ENCODE measurements around the gene FASTKD1. TPM values are rescaled to one million over a fixed set of nuclear protein-coding genes. Genes with fewer than 3 reads are reported as not detected.

Gene FASTKD1
- total and polyA plus RNA-seq, 2 donors (not counting 1 experiment from before 2014, with no cell fraction given), result 8.5 to 31.0 TPM

DNA sequence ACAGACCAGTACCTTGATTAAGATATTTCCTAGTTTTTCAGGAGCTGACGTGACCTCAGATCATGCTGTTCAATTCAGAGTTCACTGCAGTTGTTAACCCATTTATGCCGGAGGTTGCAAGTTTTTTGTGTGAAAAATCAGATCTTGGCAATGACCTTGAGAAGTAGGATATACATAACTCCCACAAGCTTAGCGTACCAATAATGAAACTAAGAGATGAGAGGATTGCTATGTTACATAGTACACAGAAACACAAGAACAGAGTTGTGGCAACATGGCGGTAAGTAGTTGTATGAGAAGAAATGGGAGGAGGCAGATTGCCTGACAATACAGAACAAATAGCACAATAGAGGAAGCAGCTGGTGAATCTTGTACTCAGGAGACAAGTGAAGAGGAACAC, 49.6 kb upstream of the FASTKD1 start:
- peaks cover 16% of the 10 kb centered on the region for H3K79me2 ChIP-seq (ENCODE audit: control insufficient read depth, insufficient read depth, low read length)
- ChIA-PET CTCF (interaction anchor here (1.3 kb wide), 1 partner anchor 17 kb away, joined by 3 read pairs; no protein-coding TSS in a partner anchor), POLR2A (no interaction called here)
- TF ChIP-seq EZH2 (IDR thresholded peaks at IDR 0.05; ENCODE audit: borderline replicate concordance, insufficient read depth, low read depth, low read length, poor library complexity, severe bottlenecking), result no peak
- TF ChIP-seq, protein P1, sequence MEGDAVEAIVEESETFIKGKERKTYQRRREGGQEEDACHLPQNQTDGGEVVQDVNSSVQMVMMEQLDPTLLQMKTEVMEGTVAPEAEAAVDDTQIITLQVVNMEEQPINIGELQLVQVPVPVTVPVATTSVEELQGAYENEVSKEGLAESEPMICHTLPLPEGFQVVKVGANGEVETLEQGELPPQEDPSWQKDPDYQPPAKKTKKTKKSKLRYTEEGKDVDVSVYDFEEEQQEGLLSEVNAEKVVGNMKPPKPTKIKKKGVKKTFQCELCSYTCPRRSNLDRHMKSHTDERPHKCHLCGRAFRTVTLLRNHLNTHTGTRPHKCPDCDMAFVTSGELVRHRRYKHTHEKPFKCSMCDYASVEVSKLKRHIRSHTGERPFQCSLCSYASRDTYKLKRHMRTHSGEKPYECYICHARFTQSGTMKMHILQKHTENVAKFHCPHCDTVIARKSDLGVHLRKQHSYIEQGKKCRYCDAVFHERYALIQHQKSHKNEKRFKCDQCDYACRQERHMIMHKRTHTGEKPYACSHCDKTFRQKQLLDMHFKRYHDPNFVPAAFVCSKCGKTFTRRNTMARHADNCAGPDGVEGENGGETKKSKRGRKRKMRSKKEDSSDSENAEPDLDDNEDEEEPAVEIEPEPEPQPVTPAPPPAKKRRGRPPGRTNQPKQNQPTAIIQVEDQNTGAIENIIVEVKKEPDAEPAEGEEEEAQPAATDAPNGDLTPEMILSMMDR (IDR thresholded peaks at IDR 0.05), result no peak
- no peak overlapping the region for H3K4me3 ChIP-seq (ENCODE audit: control extremely low read depth in 1 of 5, extremely low read depth in 1 of 5, insufficient read depth in 1 of 5, low read depth in 2 of 5, low read length in 4 of 5)
- no peak overlapping the region for H3K27ac ChIP-seq (ENCODE audit: low read length in 2 of 2)
- Mint-ChIP-seq H3K9me3 (ENCODE audit: insufficient read depth) (no peaks in the 10 kb centered on the region), H3K27me3 (no peaks in the 10 kb centered on the region), H3K4me3 (no peak overlapping the region), H3K4me1 (peaks cover 5% of the 10 kb centered on the region), H3K27ac (no peak overlapping the region)
- H4K20me1 ChIP-seq (ENCODE audit: control insufficient read depth, insufficient read depth, low read length, poor library complexity, severe bottlenecking), result peaks cover 13% of the 10 kb centered on the region
- no peak overlapping the region for H3K9ac ChIP-seq (ENCODE audit: low read length)
- H3K4me2 ChIP-seq (replicated peaks; ENCODE audit: low read depth, low read length, poor library complexity, severe bottlenecking), result no peak overlapping the region
- H3K36me3 ChIP-seq (replicated peaks in 1 of 2; ENCODE audit: control extremely low read depth in 1 of 2, control insufficient read depth in 1 of 2, extremely low read depth in 1 of 2, insufficient read depth in 2 of 2, low read length in 1 of 2), result peaks cover 3 to 54% of the 10 kb centered on the region in 2 experiments
- no peak overlapping the region for H2AFZ ChIP-seq (ENCODE audit: insufficient read depth, low read depth, low read length, poor library complexity, severe bottlenecking)
- no peaks in the 10 kb centered on the region for H3K27me3 ChIP-seq (replicated peaks in 1 of 4; ENCODE audit: control extremely low read depth in 1 of 4, control insufficient read depth in 3 of 4, insufficient read depth in 4 of 4, low read length in 3 of 4)
- ATAC-seq (ENCODE audit: low read depth), result no peak
- intact Hi-C loops (cut with micrococcal nuclease), result no loop called here
- DNase-seq, result no peak
- WGBS (ENCODE audit: insufficient coverage), result 100% methylated on average over 1 of the region's 4 CpGs
- H3K4me1 ChIP-seq (ENCODE audit: control insufficient read depth in 2 of 2, insufficient read depth in 2 of 2, low read length in 2 of 2), result no peaks in the 10 kb centered on the region
- no peaks in the 10 kb centered on the region for H3K9me3 ChIP-seq (ENCODE audit: control extremely low read depth in 1 of 3, control insufficient read depth in 2 of 3, insufficient read depth in 1 of 3, low read length in 2 of 3)

DNA sequence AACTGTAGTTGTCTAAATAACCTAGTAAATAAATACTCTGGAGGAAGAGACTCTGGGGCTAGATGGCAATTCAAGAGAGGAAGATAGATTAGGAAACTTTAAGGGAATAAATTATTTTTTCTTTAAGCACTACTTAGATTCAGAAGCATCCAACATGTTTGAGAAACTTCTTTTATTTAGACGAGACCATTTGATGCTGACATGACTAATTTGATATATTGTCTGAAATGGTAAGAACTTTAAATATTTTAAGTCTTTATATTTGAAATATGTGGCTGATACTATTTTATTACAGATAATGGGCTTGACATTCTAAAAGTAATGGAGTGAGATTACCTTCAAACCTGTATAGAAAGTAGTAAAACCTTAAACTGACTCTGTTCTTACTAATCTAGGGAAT, 46.8 kb upstream of the FASTKD1 start:
- DNase-seq, result no peak
- Histone ChIP-seq H3K27ac (ENCODE audit: low read length in 2 of 2) (no peak overlapping the region), H3K27me3 (replicated peaks in 1 of 4; ENCODE audit: control extremely low read depth in 1 of 4, control insufficient read depth in 3 of 4, insufficient read depth in 4 of 4, low read length in 3 of 4) (no peaks in the 10 kb centered on the region), H3K79me2 (ENCODE audit: control insufficient read depth, insufficient read depth, low read length) (peaks cover 19% of the 10 kb centered on the region), H3K4me2 (replicated peaks; ENCODE audit: low read depth, low read length, poor library complexity, severe bottlenecking) (no peak overlapping the region), H2AFZ (ENCODE audit: insufficient read depth, low read depth, low read length, poor library complexity, severe bottlenecking) (no peak overlapping the region), H3K4me1 (ENCODE audit: control insufficient read depth in 2 of 2, insufficient read depth in 2 of 2, low read length in 2 of 2) (no peaks in the 10 kb centered on the region), H3K4me3 (ENCODE audit: control extremely low read depth in 1 of 5, extremely low read depth in 1 of 5, insufficient read depth in 1 of 5, low read depth in 2 of 5, low read length in 4 of 5) (no peak overlapping the region), H3K36me3 (replicated peaks in 1 of 2; ENCODE audit: control extremely low read depth in 1 of 2, control insufficient read depth in 1 of 2, extremely low read depth in 1 of 2, insufficient read depth in 2 of 2, low read length in 1 of 2) (peaks cover 12 to 62% of the 10 kb centered on the region in 2 experiments), H4K20me1 (ENCODE audit: control insufficient read depth, insufficient read depth, low read length, poor library complexity, severe bottlenecking) (peaks cover 8% of the 10 kb centered on the region), H3K9ac (ENCODE audit: low read length) (no peak overlapping the region), H3K9me3 (ENCODE audit: control extremely low read depth in 1 of 3, control insufficient read depth in 2 of 3, insufficient read depth in 1 of 3, low read length in 2 of 3) (no peaks in the 10 kb centered on the region)
- no peak overlapping the region for H3K4me3 Mint-ChIP-seq
- H3K27me3 Mint-ChIP-seq, result no peaks in the 10 kb centered on the region
- H3K27ac Mint-ChIP-seq, result no peak overlapping the region
- H3K4me1 Mint-ChIP-seq, result peaks cover 5% of the 10 kb centered on the region
- ATAC-seq (ENCODE audit: low read depth), result no peak
- ChIA-PET CTCF (no interaction called here), POLR2A (no interaction called here)
- peaks cover under 1% of the 10 kb centered on the region for H3K9me3 Mint-ChIP-seq (ENCODE audit: insufficient read depth)
- no peak for TF ChIP-seq EZH2 (IDR thresholded peaks at IDR 0.05; ENCODE audit: borderline replicate concordance, insufficient read depth, low read depth, low read length, poor library complexity, severe bottlenecking)
- intact Hi-C loops (cut with micrococcal nuclease), result no loop called here
- no CpG with 5 or more reads among the region's 1 CpG for WGBS (ENCODE audit: insufficient coverage)

All from B cell (primary cell).